Islet precursor cell (in vitro differentiated cells): ENCODE measurements around the gene SCTR.

Source experiments
- DNase-seq: peaks from one replicate; pipeline ENCODE4 v3.0.0-alpha.2; 2018

The SCTR gene

GRCh38 chr2:119522671-119523070 lies 1.6 kb downstream of the SCTR start:
- no peak for DNase-seq

- DNase-seq: no peak
Observed at GRCh38 chr2:119521433-119522050, 2.7 kb downstream of the SCTR start.

GRCh38 chr2:119520696-119521432 lies 3.4 kb downstream of the SCTR start:
- no peak for DNase-seq

- DNase-seq: no peak
Observed at GRCh38 chr2:119519057-119519408, 5.2 kb downstream of the SCTR start.

- no peak for DNase-seq
Observed at GRCh38 chr2:119518401-119519056, 5.8 kb downstream of the SCTR start.

GRCh38 chr2:119517433-119517832 lies 6.8 kb downstream of the SCTR start:
- DNase-seq: peak; percentile 79

GRCh38 chr2:119516121-119516520 lies 8.2 kb downstream of the SCTR start:
- no peak for DNase-seq

- no peak for DNase-seq
Observed at GRCh38 chr2:119513832-119514231, 10.5 kb downstream of the SCTR start.

- no peak for DNase-seq
Observed at GRCh38 chr2:119512946-119513345, 11.3 kb downstream of the SCTR start.

- DNase-seq: no peak
Observed at GRCh38 chr2:119511989-119512388, 12.3 kb downstream of the SCTR start.

GRCh38 chr2:119508756-119509155 lies 15.5 kb downstream of the SCTR start:
- DNase-seq: no peak

GRCh38 chr2:119496682-119497081 lies 27.6 kb downstream of the SCTR start:
- no peak for DNase-seq

- DNase-seq: peak; percentile 49
Observed at GRCh38 chr2:119495948-119496347, 28.3 kb downstream of the SCTR start.

- DNase-seq: peak; percentile 59
Observed at GRCh38 chr2:119494163-119494790, 30.0 kb downstream of the SCTR start.

GRCh38 chr2:119491776-119492525 lies 32.3 kb downstream of the SCTR start:
- peak; percentile 92 for DNase-seq

GRCh38 chr2:119490653-119491195 lies 33.6 kb downstream of the SCTR start:
- DNase-seq: peak; percentile 61

- no peak for DNase-seq
Observed at GRCh38 chr2:119490106-119490505, 34.2 kb downstream of the SCTR start.

GRCh38 chr2:119489232-119489952 lies 34.9 kb downstream of the SCTR start:
- DNase-seq: no peak

GRCh38 chr2:119488245-119489214 lies 35.8 kb downstream of the SCTR start:
- DNase-seq: peak; percentile 52

- DNase-seq: peak; percentile 42
Observed at GRCh38 chr2:119487434-119488244, 36.6 kb downstream of the SCTR start.
